CD14-positive monocyte (primary cell): ENCODE results near the gene ARHGEF9. TPM values are rescaled to one million over a fixed set of nuclear protein-coding genes. Genes with fewer than 3 reads are reported as not detected.

Source experiments
- DNase-seq, 3 donors: peaks; one replicate each; pipeline ENCODE4 v3.0.0-alpha.2; 2011 to 2022
- H2AFZ ChIP-seq: 2 replicates; pipeline ENCODE4 v1.6.0; 2012; ENCODE audit warnings: mild to moderate bottlenecking, low read depth, low read length, inconsistent platforms; ENCODE audit not compliant: insufficient read depth, poor library complexity, severe bottlenecking
- H3K27ac ChIP-seq, 2 donors: 1 replicate in 1 of 2; 2 replicates in 1 of 2; pipeline ENCODE4 v1.5.1; 2012 to 2013; ENCODE audit warnings: low read length in 2 of 2, control low read depth in 1 of 2, inconsistent platforms in 1 of 2, low read depth in 1 of 2, mild to moderate bottlenecking in 1 of 2
- H3K27me3 ChIP-seq, 2 donors: one replicate each; pipeline versions ENCODE4 v1.6.0 to v1.6.1; 2011 to 2013; ENCODE audit warnings: low read length in 2 of 2; ENCODE audit not compliant: control insufficient read depth in 2 of 2, insufficient read depth in 2 of 2
- H3K36me3 ChIP-seq, 2 donors: replicated peaks in 1 of 2; 1 replicate in 1 of 2; 2 replicates in 1 of 2; pipeline versions ENCODE4 v1.5.1 to v1.6.1; 2012 to 2013; ENCODE audit warnings: low read length in 2 of 2, control low read depth in 1 of 2, inconsistent platforms in 1 of 2, mild to moderate bottlenecking in 1 of 2; ENCODE audit not compliant: insufficient read depth in 2 of 2, control insufficient read depth in 1 of 2
- H3K4me1 ChIP-seq, 2 donors: 1 replicate in 1 of 2; 2 replicates in 1 of 2; pipeline versions ENCODE4 v1.5.1 to v1.6.1; 2012 to 2013; ENCODE audit warnings: low read length in 2 of 2, control low read depth in 1 of 2, inconsistent platforms in 1 of 2, mild to moderate bottlenecking in 1 of 2, moderate library complexity in 1 of 2; ENCODE audit not compliant: insufficient read depth in 2 of 2, control insufficient read depth in 1 of 2
- H3K4me2 ChIP-seq: replicated peaks from 2 replicates; pipeline ENCODE3; 2012; ENCODE audit warnings: low read length, moderate library complexity, mild to moderate bottlenecking; ENCODE audit not compliant: poor library complexity, severe bottlenecking; ENCODE audit errors: extremely low read depth
- H3K4me3 ChIP-seq, 3 experiments: fragments of 200-600 bp in 1 of 3; sonication (generic) in 1 of 3; replicated peaks in 1 of 3; 1 replicate in 2 of 3; 2 replicates in 1 of 3; pipeline ENCODE4 v1.5.1; 2011 to 2013; ENCODE audit warnings: low read length in 3 of 3, mild to moderate bottlenecking in 3 of 3, control low read depth in 2 of 3, low read depth in 2 of 3, inconsistent platforms in 1 of 3, moderate library complexity in 1 of 3
- H3K79me2 ChIP-seq: 2 replicates; pipeline ENCODE4 v1.6.0; 2012; ENCODE audit warnings: mild to moderate bottlenecking, control low read depth, inconsistent platforms, low read length, moderate library complexity; ENCODE audit not compliant: insufficient read depth
- H3K9ac ChIP-seq: 2 replicates; pipeline ENCODE4 v1.6.0; 2017; ENCODE audit warnings: low read length, mild to moderate bottlenecking; ENCODE audit not compliant: insufficient read depth, poor library complexity, severe bottlenecking
- H3K9me3 ChIP-seq, 2 donors: replicated peaks in 1 of 2; 1 replicate in 1 of 2; 2 replicates in 1 of 2; pipeline versions ENCODE4 v1.5.1 to v1.6.1; 2012 to 2013; ENCODE audit warnings: low read length in 2 of 2, control low read depth in 1 of 2; ENCODE audit not compliant: control insufficient read depth in 1 of 2, insufficient read depth in 1 of 2
- H4K20me1 ChIP-seq: 2 replicates; pipeline ENCODE4 v1.6.0; 2012; ENCODE audit warnings: mild to moderate bottlenecking, low read length, control low read depth, moderate library complexity; ENCODE audit not compliant: insufficient read depth
- H3K27ac Mint-ChIP-seq, 7 donors: one replicate each; pipeline ENCODE4 v1.8.0; 2020; ENCODE audit warnings: mild to moderate bottlenecking in 7 of 7, mixed read lengths in 7 of 7, moderate library complexity in 6 of 7, inconsistent platforms in 2 of 7
- H3K27me3 Mint-ChIP-seq, 3 donors: one replicate each; pipeline ENCODE4 v1.8.0; 2021 to 2022; ENCODE audit warnings: low read depth in 3 of 3, mild to moderate bottlenecking in 3 of 3, mixed read lengths in 3 of 3, moderate library complexity in 3 of 3, inconsistent platforms in 1 of 3
- H3K36me3 Mint-ChIP-seq, 2 donors: one replicate each; pipeline ENCODE4 v1.8.0; 2020; ENCODE audit warnings: mixed read lengths in 2 of 2, inconsistent platforms in 1 of 2, mild to moderate bottlenecking in 1 of 2
- H3K4me1 Mint-ChIP-seq: one replicate; pipeline ENCODE4 v1.8.0; 2020; ENCODE audit warnings: mild to moderate bottlenecking, mixed read lengths
- H3K4me3 Mint-ChIP-seq, 2 donors: one replicate each; pipeline ENCODE4 v1.8.0; 2020; ENCODE audit warnings: mild to moderate bottlenecking in 2 of 2, mixed read lengths in 2 of 2, moderate library complexity in 1 of 2
- H3K9me3 Mint-ChIP-seq, 7 donors: one replicate each; pipeline ENCODE4 v1.8.0; 2020 to 2022; ENCODE audit warnings: mixed read lengths in 7 of 7, mild to moderate bottlenecking in 6 of 7, moderate library complexity in 6 of 7, inconsistent platforms in 2 of 7
- WGBS: methylation state at CpG from one replicate; pipeline ENCODE4 v1.1.5; 2013; ENCODE audit warnings: missing lambda C conversion rate; ENCODE audit not compliant: insufficient coverage; 5-methylcytosine and 5-hydroxymethylcytosine counted together
- intact Hi-C, 2 donors: fragments of 100-400 bp; cut with micrococcal nuclease; formaldehyde crosslinking; loops; one replicate each; pipeline versions ENCODE4 v1.15.0 to v1.15.1; 2023
- polyA plus RNA-seq, 3 donors: library from polyadenylated mRNA; depleted of rRNA in 1 of 3; unstranded in 2 of 3; stranded (reverse) in 1 of 3; fragments of 300-500 nt in 2 of 3; fragments of >200 nt in 1 of 3; fragmentation: Illumina TruSeq in 2 of 3; gene quantifications; 1 replicate in 2 of 3; 2 replicates in 1 of 3; pipeline ENCODE4 v1.2.3, GENCODE V29; 2012 to 2021
- TF ChIP-seq, protein P1 (sequence below): fragments of 200-600 bp; IDR thresholded peaks from one replicate; pipeline ENCODE4 v1.8.0; 2022; ENCODE audit warnings: antibody characterized with exemption, mild to moderate bottlenecking

The ARHGEF9 gene
- polyA plus RNA-seq, 3 donors = 0.84 to 5.5 (median 2.6) TPM

GRCh38 chrX:63680423-63680822, 104.6 kb downstream of the ARHGEF9 start:
- Mint-ChIP-seq H3K36me3 (peaks cover 5 to 14% of the 10 kb centered on the region in 2 donors), H3K27me3 (no peaks in the 10 kb centered on the region), H3K27ac (no peak overlapping the region), H3K4me3 (no peak overlapping the region), H3K4me1 (no peaks in the 10 kb centered on the region), H3K9me3 (peaks cover 0 to 5% (median 0%) of the 10 kb centered on the region in 7 donors)
- peaks cover 0 to 17% of the 10 kb centered on the region in 2 donors for H3K36me3 ChIP-seq
- DNase-seq = no peak
- H4K20me1 ChIP-seq = no peaks in the 10 kb centered on the region
- H2AFZ ChIP-seq = no peak overlapping the region
- no peaks in the 10 kb centered on the region for H3K79me2 ChIP-seq
- TF ChIP-seq, protein P1, sequence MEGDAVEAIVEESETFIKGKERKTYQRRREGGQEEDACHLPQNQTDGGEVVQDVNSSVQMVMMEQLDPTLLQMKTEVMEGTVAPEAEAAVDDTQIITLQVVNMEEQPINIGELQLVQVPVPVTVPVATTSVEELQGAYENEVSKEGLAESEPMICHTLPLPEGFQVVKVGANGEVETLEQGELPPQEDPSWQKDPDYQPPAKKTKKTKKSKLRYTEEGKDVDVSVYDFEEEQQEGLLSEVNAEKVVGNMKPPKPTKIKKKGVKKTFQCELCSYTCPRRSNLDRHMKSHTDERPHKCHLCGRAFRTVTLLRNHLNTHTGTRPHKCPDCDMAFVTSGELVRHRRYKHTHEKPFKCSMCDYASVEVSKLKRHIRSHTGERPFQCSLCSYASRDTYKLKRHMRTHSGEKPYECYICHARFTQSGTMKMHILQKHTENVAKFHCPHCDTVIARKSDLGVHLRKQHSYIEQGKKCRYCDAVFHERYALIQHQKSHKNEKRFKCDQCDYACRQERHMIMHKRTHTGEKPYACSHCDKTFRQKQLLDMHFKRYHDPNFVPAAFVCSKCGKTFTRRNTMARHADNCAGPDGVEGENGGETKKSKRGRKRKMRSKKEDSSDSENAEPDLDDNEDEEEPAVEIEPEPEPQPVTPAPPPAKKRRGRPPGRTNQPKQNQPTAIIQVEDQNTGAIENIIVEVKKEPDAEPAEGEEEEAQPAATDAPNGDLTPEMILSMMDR = no peak
- no peak overlapping the region for H3K27ac ChIP-seq
- intact Hi-C loops = no loop called here
- H3K4me1 ChIP-seq = no peaks in the 10 kb centered on the region
- no peak overlapping the region for H3K4me2 ChIP-seq
- H3K9me3 ChIP-seq = no peaks in the 10 kb centered on the region
- H3K4me3 ChIP-seq = no peak overlapping the region
- WGBS = no CpG with 5 or more reads among the region's 3 CpGs
- no peak overlapping the region for H3K9ac ChIP-seq
- no peaks in the 10 kb centered on the region for H3K27me3 ChIP-seq

GRCh38 chrX:63679432-63679831, 105.6 kb downstream of the ARHGEF9 start:
- Histone ChIP-seq H3K36me3 (peaks cover 0 to 17% of the 10 kb centered on the region in 2 donors), H3K9me3 (no peaks in the 10 kb centered on the region), H3K4me3 (no peak overlapping the region), H3K9ac (no peak overlapping the region), H3K4me2 (no peak overlapping the region), H4K20me1 (no peaks in the 10 kb centered on the region), H3K27ac (no peak overlapping the region), H3K4me1 (no peaks in the 10 kb centered on the region), H2AFZ (no peak overlapping the region), H3K79me2 (no peaks in the 10 kb centered on the region), H3K27me3 (no peaks in the 10 kb centered on the region)
- no CpG with 5 or more reads among the region's 3 CpGs for WGBS
- Mint-ChIP-seq H3K27ac (no peak overlapping the region), H3K36me3 (peaks cover 8 to 20% of the 10 kb centered on the region in 2 donors), H3K4me1 (no peaks in the 10 kb centered on the region), H3K27me3 (no peaks in the 10 kb centered on the region), H3K4me3 (no peak overlapping the region), H3K9me3 (peaks cover 0 to 5% (median 0%) of the 10 kb centered on the region in 7 donors)
- DNase-seq = no peak
- intact Hi-C loops = no loop called here
- TF ChIP-seq, protein P1 = no peak
